ENCODE measurements around the gene KLF8. TPM values are rescaled to one million over a fixed set of nuclear protein-coding genes. Genes with fewer than 3 reads are reported as not detected.

KLF8 gene
- total RNA-seq = 2.6 TPM in 1 of 2 replicates, not detected in the other

DNA sequence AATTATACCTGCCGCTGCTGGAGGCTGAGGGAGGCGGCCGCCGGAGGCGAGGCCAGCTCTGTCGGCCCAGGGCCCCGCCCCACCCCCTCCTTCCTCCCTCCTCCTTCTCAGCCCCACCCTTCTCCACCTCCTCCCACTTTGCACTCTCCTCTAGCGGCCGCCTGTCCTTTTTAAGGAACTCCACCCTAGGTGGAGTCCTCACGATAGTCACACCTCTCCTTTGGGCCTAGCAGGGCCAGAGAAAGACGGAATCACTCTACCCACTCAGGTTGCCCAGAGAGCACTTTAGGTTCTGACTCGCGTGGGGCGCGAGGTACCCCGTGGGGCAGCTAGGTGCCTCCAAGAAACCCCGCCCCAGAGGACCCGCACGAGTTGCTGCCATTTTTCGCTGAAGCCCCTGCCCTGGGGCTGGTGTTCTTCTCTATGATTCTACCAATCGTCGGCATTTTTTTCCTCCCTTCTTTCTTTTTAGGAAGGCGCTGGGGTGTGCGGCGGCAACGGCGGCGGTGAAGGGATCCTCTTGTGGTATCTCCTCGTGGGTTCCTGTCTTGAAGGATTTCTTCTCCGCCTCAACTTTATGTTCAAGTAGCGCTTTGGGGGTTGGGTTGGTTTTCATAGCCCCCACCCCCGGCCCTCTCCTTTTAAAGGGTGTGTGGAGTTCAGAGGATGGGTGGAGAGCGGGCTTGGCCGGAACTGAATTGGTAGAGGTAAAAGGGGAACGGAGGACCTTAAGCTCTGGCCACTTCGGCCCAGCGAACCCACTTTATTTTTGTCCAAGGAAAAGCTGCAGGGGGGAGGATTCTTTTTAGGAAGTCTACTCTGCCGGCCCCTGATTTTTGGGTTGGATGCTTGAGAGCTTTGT is at the start of gene KLF8:
TSS of gene KLF8 (plus strand) at position 136 of the 862 bp plus-strand sequence. CDS start 979 bp downstream, outside the sequence.

